ENCODE results near the gene ITPA.

Gene ITPA

GRCh38 chr20:3209257-3209945 is at the start of gene ITPA:
Gene ITPA, plus strand, starts transcription at chr20:3209498. Its CDS starts 54 bp downstream, at chr20:3209552.
- peak in 3 of 4 experiments; percentile 17 to 48 (median 44) for DNase-seq (ENCODE audit: low read depth in 4 of 4, low spot score in 1 of 4)

GRCh38 chr20:3160418-3160817 is 48.9 kb upstream of the ITPA start:
- DNase-seq (ENCODE audit: low read depth in 4 of 4, low spot score in 1 of 4): no peak

GRCh38 chr20:3161316-3162079 is 47.8 kb upstream of the ITPA start:
- DNase-seq (ENCODE audit: low read depth in 4 of 4, low spot score in 1 of 4): no peak

GRCh38 chr20:3162080-3162611 is 47.2 kb upstream of the ITPA start:
- no peak for DNase-seq (ENCODE audit: low read depth in 4 of 4, low spot score in 1 of 4)

GRCh38 chr20:3163099-3164042 is 45.9 kb upstream of the ITPA start:
- no peak for DNase-seq (ENCODE audit: low read depth in 4 of 4, low spot score in 1 of 4)

GRCh38 chr20:3164043-3164762 is 45.1 kb upstream of the ITPA start:
- no peak for DNase-seq (ENCODE audit: low read depth in 4 of 4, low spot score in 1 of 4)

- no peak for DNase-seq (ENCODE audit: low read depth in 4 of 4, low spot score in 1 of 4)
Observed at GRCh38 chr20:3164763-3165410, 44.4 kb upstream of the ITPA start.

- DNase-seq (ENCODE audit: low read depth in 4 of 4, low spot score in 1 of 4): no peak
Observed at GRCh38 chr20:3165473-3166337, 43.6 kb upstream of the ITPA start.

GRCh38 chr20:3166338-3166912 is 42.9 kb upstream of the ITPA start:
- DNase-seq (ENCODE audit: low read depth in 4 of 4, low spot score in 1 of 4): no peak

- no peak for DNase-seq (ENCODE audit: low read depth in 4 of 4, low spot score in 1 of 4)
Observed at GRCh38 chr20:3166913-3167342, 42.4 kb upstream of the ITPA start.

- no peak for DNase-seq (ENCODE audit: low read depth in 4 of 4, low spot score in 1 of 4)
Observed at GRCh38 chr20:3167738-3168078, 41.6 kb upstream of the ITPA start.

GRCh38 chr20:3168079-3168828 is 41.0 kb upstream of the ITPA start:
- DNase-seq (ENCODE audit: low read depth in 4 of 4, low spot score in 1 of 4): no peak

GRCh38 chr20:3168829-3169590 is 40.3 kb upstream of the ITPA start:
- DNase-seq (ENCODE audit: low read depth in 4 of 4, low spot score in 1 of 4): no peak

- no peak for DNase-seq (ENCODE audit: low read depth in 4 of 4, low spot score in 1 of 4)
Observed at GRCh38 chr20:3171391-3172125, 37.7 kb upstream of the ITPA start.

- DNase-seq (ENCODE audit: low read depth in 4 of 4, low spot score in 1 of 4): no peak
Observed at GRCh38 chr20:3172126-3172932, 37.0 kb upstream of the ITPA start.

Measured in stimulated activated CD4-positive, alpha-beta T cell treated with anti-CD3 and anti-CD28 coated beads, Interleukin-1b, Interleukin-23, amount 100 ng/mL, for 24 hours (primary cell).